Kidney (tissue), 14 donors: ENCODE results near the gene SPTBN5. TPM values are rescaled to one million over a fixed set of nuclear protein-coding genes. Genes with fewer than 3 reads are reported as not detected.

ENCODE experiments used
- DNase-seq, 5 donors: peaks; one replicate each; pipeline ENCODE4 v3.0.0-alpha.2; 2013 to 2020
- FAIRE-seq: peaks from 2 replicates; lab custom pipeline; 2012; peaks lifted over from hg19 to GRCh38; lab: Jason Lieb, UNC
- H3K27ac ChIP-seq, 2 donors: one replicate each; pipeline ENCODE4 v1.7.0; 2013; ENCODE audit warnings: low read depth in 2 of 2, low read length in 2 of 2, inconsistent platforms in 1 of 2
- H3K27me3 ChIP-seq: one replicate; pipeline ENCODE4 v1.7.1; 2013; ENCODE audit warnings: low read length, inconsistent platforms; ENCODE audit not compliant: control insufficient read depth, insufficient read depth
- H3K36me3 ChIP-seq, 3 donors: one replicate each; pipeline versions ENCODE4 v1.7.0 to v1.7.1; 2013; ENCODE audit warnings: low read length in 3 of 3, control low read depth in 1 of 3, inconsistent platforms in 1 of 3; ENCODE audit not compliant: insufficient read depth in 3 of 3, control insufficient read depth in 2 of 3
- H3K4me1 ChIP-seq, 3 donors: one replicate each; pipeline versions ENCODE4 v1.7.0 to v1.7.1; 2013; ENCODE audit warnings: low read length in 3 of 3, inconsistent platforms in 1 of 3, low read depth in 1 of 3; ENCODE audit not compliant: control insufficient read depth in 2 of 3, insufficient read depth in 2 of 3
- H3K4me3 ChIP-seq, 3 donors: one replicate each; pipeline versions ENCODE4 v1.7.0 to v1.8.1; 2013; ENCODE audit warnings: low read length in 3 of 3, control low read depth in 1 of 3, inconsistent platforms in 1 of 3
- H3K9ac ChIP-seq, 3 donors: one replicate each; pipeline versions ENCODE4 v1.7.0 to v1.7.1; 2013; ENCODE audit warnings: low read length in 3 of 3, control low read depth in 1 of 3, inconsistent platforms in 1 of 3
- H3K9me3 ChIP-seq, 3 donors: one replicate each; pipeline versions ENCODE4 v1.7.0 to v1.7.1; 2013; ENCODE audit warnings: low read length in 3 of 3, control low read depth in 1 of 3, inconsistent platforms in 1 of 3; ENCODE audit not compliant: control insufficient read depth in 2 of 3, insufficient read depth in 1 of 3
- CTCF ChIP-seq: IDR thresholded peaks from 3 replicates; pipeline ENCODE4 v1.5.1; 2012; ENCODE audit warnings: mild to moderate bottlenecking, moderate library complexity, borderline replicate concordance; ENCODE audit not compliant: insufficient read depth; ENCODE audit errors: extremely low read depth
- intact Hi-C: fragments of 100-400 bp; cut with DNase I; formaldehyde crosslinking; loops from one replicate; pipeline ENCODE4 v1.11.1; 2022
- polyA plus RNA-seq: library from polyadenylated mRNA; stranded (reverse); fragments of 350-450 nt; fragmentation: Illumina TruSeq; extraction: RNeasy Lipid Tissue Mini Kit (QIAGEN cat#74804); gene quantifications from one replicate; pipeline ENCODE4 v1.2.3, GENCODE V29; 2014; ENCODE audit warnings: low read depth, low replicate concordance; ENCODE audit not compliant: insufficient read depth
- total RNA-seq: library from RNA; stranded (reverse); fragmentation: NEBNext Ultra II Directional; extraction: Animal tissue kit (Norgen Biotek cat#: 25700); gene quantifications from one replicate; pipeline ENCODE4 v1.2.1, GENCODE V29; 2021
- donor health status: control.
- donor health status: control.
- donor health status: control.
- donor health status: control.
- donor health status: control.
- donor health status: DM: yes; HTN: yes; CAD: no.
- donor health status: Normal renal cell carcinoma (clear cell type).

Gene SPTBN5
- total and polyA plus RNA-seq, 2 donors from 2014 or later, result 1.2 to 2.6 TPM

DNA sequence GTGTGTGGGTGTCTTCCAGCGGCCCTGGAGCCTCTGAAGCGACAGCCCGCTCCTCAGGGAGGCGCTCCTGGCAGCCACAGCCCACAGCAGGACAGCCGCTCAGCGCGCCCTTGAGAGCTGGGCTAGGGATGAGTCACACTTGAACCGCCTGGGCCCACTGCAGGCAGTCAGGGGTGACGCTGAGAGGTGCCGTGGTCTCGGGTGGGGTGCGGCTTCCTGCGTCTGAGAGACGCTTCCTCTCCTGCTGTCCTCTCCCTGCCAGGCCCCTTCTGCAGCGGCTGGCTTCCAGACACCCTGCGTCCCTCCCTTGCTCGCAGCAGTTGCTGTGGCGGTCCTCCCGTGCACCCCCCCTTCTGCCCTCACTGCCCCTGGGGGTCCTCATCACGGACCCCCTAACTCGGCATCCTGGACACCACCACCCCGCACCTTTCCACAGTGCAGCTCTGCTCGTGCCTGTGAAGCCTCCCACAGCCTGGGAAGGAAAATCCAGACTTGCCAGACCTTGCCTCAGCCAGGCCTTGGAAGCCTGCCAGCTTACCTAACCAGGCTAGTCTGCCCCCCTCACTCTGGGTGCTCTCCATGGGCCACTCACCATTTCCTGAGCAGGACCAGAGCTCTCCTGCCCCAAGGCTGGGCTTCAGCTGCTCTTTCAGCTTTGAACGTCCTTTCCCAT lies 1.1 kb upstream of the SPTBN5 start:
- TF ChIP-seq CTCF, result no peak
- Histone ChIP-seq H3K36me3 (peaks cover 0 to 2% (median 0%) of the 10 kb centered on the region in 3 donors), H3K9me3 (no peaks in the 10 kb centered on the region), H3K4me1 (peaks cover 0 to 30% (median 19%) of the 10 kb centered on the region in 3 donors), H3K9ac (no peak overlapping the region), H3K27ac (peak overlapping the region; percentile 65 to 67), H3K27me3 (no peaks in the 10 kb centered on the region), H3K4me3 (no peak overlapping the region)
- DNase-seq (peak in 3 of 5 donors; percentile 32 to 94 (median 64)), FAIRE-seq (no peak)
- intact Hi-C loops, result no loop called here

- peak overlapping the region; percentile 65 to 67 for H3K27ac ChIP-seq
- FAIRE-seq, result no peak
- H3K27me3 ChIP-seq, result no peaks in the 10 kb centered on the region
- no peak overlapping the region for H3K9ac ChIP-seq
- H3K36me3 ChIP-seq, result peaks cover 0 to 2% (median 0%) of the 10 kb centered on the region in 3 donors
- H3K4me1 ChIP-seq, result peaks cover 0 to 30% (median 19%) of the 10 kb centered on the region in 3 donors
- H3K4me3 ChIP-seq, result no peak overlapping the region
- H3K9me3 ChIP-seq, result no peaks in the 10 kb centered on the region
- intact Hi-C loops, result no loop called here
- TF ChIP-seq CTCF, result no peak
- DNase-seq, result peak in 1 of 5 donors; percentile 69
Measured at GRCh38 chr15:41894251-41894790, 468 bp upstream of the SPTBN5 start.

GRCh38 chr15:41892621-41893421 lies 1.0 kb downstream of the SPTBN5 start:
- no peak for TF ChIP-seq CTCF
- peak overlapping the region in 1 of 3 donors; percentile 29 for H3K4me3 ChIP-seq
- intact Hi-C loops, result no loop called here
- peak overlapping the region in 1 of 3 donors; percentile 46 for H3K9ac ChIP-seq
- no peaks in the 10 kb centered on the region for H3K27me3 ChIP-seq
- peak overlapping the region in 1 of 2 donors; percentile 8 for H3K27ac ChIP-seq
- H3K36me3 ChIP-seq, result no peaks in the 10 kb centered on the region
- peak in 1 of 5 donors; percentile 62 for DNase-seq
- no peaks in the 10 kb centered on the region for H3K9me3 ChIP-seq
- FAIRE-seq, result no peak
- H3K4me1 ChIP-seq, result peaks cover 0 to 30% (median 19%) of the 10 kb centered on the region in 3 donors
